GM21515 (cell line): ENCODE measurements around the gene FKBP5.
"Not testable (repeated sequence)": the region's sequence is repeated elsewhere in the genome, so short reads cannot be mapped to it uniquely, and the experiment has no call there.

ENCODE experiments used
- ATAC-seq: cut with Tn5 transposase; IDR thresholded peaks from one replicate; pipeline ENCODE4 v1.9.1; 2021; ENCODE audit not compliant: unreplicated experiment

FKBP5 gene

GRCh38 chr6:35553315-35553714 lies 135.4 kb downstream of the FKBP5 start:
- no peak for ATAC-seq

- no peak for ATAC-seq
Measured at GRCh38 chr6:35552285-35552917, 136.3 kb downstream of the FKBP5 start.

DNA sequence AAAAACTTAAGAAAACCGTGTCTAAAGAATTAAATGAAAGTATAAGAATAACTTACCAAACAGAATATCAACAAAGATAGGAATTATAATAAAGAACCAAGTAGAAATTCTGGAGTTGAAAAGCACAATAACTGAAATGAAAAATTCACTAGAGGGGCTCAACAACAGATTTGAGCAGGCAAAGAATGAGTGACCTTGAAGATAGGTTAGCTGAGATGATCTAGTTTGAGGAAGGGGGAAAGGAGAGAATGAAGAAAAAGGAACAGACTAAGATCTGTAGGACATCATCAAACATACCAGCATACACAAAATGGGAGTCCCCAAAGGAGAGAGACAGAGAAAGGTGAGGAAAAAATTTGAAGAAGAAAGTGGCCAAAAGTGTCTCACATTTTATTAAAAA lies 138.3 kb downstream of the FKBP5 start:
- ATAC-seq, result no peak

GRCh38 chr6:35547676-35548075 lies 141.0 kb downstream of the FKBP5 start:
- no peak for ATAC-seq

DNA sequence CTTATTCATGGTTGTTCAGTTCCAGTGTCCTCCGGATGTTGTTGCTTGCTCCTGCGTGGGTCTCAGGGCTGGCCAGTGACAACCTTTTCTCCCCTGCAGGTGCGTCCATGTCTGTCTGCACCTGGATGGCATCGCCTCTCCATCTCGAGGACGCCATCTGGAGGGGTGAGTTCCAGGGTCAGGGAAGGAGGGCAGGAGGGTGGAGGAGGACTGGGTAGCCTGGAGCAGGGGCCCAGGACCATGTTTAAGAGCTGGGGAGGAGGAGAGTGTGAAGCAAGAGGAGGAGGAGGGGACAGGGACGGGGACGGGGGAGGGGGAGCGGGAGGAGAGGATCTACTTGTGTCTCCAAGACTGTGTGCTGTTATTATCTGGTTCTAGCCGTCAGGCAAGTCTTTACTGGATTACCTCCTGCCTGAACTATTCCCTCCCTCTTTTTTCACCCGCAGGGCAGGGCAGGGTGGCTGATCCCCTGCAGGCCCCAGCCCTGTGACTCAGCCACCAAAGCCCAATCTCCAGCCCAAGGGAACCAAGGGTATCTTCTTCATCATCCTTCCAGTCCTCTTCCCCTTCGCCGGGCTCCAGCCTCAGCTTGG lies 143.8 kb downstream of the FKBP5 start:
- ATAC-seq, result no peak

DNA sequence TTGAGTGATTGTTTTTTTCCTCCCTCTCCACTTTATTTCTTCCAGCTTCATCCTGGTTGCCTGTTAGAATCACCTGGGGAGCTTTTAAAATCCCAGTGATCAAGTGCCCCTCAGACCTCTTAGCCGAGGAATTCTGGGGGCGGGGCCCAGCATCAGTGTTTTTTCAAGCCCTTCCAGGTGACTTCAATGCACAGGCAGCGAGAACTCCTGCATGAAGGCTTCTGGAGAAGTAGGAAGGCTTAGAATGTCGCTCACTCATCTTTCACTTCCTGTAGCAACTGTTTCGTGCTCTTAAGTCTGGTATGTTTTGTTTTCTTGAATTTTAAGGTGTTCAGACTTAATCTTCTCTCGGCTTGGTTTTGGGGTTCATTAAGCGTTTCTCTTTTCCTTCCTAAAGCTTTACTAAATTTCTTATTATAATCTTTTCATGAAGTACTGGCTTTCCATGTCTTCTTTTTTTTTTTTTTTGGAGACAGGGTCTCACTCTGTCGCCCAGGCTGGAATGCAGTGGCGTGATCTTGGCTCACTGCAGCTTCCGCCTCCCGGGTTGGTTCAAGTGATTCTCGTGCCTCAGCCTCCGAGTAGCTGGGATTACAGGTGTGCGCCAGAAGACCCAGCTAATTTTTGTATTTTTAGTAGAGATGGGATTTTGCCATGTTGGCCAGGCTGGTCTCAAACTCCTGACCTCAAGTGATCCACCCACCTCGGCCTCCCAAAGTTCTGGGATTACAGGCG lies 145.1 kb downstream of the FKBP5 start:
- no peak for ATAC-seq

GRCh38 chr6:35541836-35542235 lies 146.9 kb downstream of the FKBP5 start:
- no peak for ATAC-seq

GRCh38 chr6:35539223-35539622 lies 149.5 kb downstream of the FKBP5 start:
- ATAC-seq, result no peak

DNA sequence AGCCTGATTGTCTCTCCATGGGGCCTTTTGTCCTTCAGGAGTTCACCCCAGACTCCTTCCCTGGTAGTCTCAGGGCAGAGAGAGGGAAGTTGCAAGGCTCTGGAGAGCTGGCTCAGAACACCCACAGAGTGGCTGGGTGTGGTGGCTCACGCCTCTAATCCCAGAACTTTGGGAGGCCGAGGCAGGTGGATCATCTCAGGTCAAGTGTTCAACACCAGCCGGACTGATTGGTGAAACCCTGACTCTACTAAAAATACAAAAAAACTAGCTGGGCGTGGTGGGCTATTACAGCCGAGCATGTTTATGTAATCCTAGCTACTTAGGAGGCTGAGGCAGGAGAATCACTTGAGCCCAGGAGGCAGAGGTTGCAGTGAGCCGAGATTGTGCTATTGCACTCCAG lies 152.9 kb downstream of the FKBP5 start:
- not testable (repeated sequence) for ATAC-seq

- no peak for ATAC-seq
Measured at GRCh38 chr6:35534407-35535170, 154.1 kb downstream of the FKBP5 start.

GRCh38 chr6:35533981-35534380 lies 154.7 kb downstream of the FKBP5 start:
- ATAC-seq, result no peak

DNA sequence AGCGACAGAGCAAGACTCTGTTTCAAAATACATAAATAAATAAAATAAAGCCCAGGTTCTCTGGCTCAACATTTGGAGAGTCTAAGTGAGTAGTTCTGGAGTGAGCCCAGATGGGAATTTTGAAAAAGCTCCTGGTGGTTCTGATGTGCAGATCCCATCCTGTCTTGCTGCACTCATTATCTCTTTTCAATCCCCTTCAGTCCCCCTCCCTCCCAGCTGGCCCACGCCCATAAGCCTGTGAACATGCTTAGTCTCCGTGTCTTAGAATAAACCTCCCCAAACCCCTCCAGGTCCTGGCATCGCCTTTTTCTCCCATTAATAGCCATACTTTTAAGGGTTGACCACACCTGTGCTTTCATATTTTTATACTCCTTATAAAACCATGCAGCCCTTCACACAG lies 156.6 kb downstream of the FKBP5 start:
- ATAC-seq, result no peak

GRCh38 chr6:35524380-35525020 lies 164.2 kb downstream of the FKBP5 start:
- ATAC-seq, result no peak
